ENCODE data around the gene PSMG4. TPM values are rescaled to one million over a fixed set of nuclear protein-coding genes. Genes with fewer than 3 reads are reported as not detected.

The PSMG4 gene
- polyA plus RNA-seq, 1 donor (not counting 4 experiments of a cell fraction or from before 2014, with no cell fraction given): 16.3 TPM

GRCh38 chr6:3306848-3307247 is 48.1 kb downstream of the PSMG4 start:
- Histone ChIP-seq H3K27me3 (ENCODE audit: control insufficient read depth, extremely low read depth, insufficient read depth, low read length) (no peaks in the 10 kb centered on the region), H3K79me2 (ENCODE audit: control insufficient read depth, insufficient read depth, low read length) (no peaks in the 10 kb centered on the region), H3K4me2 (ENCODE audit: control insufficient read depth, extremely low read depth, insufficient read depth, low read depth, low read length) (no peak overlapping the region), H3K9ac (ENCODE audit: control insufficient read depth, extremely low read depth, insufficient read depth, low read length) (no peak overlapping the region), H4K20me1 (ENCODE audit: control insufficient read depth, extremely low read depth, insufficient read depth, low read length) (no peaks in the 10 kb centered on the region), H3K9me3 (ENCODE audit: control insufficient read depth, low read depth, low read length) (no peaks in the 10 kb centered on the region), H3K4me3 (ENCODE audit: control insufficient read depth in 2 of 3, extremely low read depth in 1 of 3, insufficient read depth in 2 of 3, low read depth in 1 of 3, low read length in 3 of 3) (no peak overlapping the region), H3K36me3 (ENCODE audit: control insufficient read depth in 2 of 2, extremely low read depth in 1 of 2, insufficient read depth in 2 of 2, low read length in 2 of 2) (peaks cover 0 to 2% of the 10 kb centered on the region in 2 experiments), H3K9me1 (ENCODE audit: control insufficient read depth, extremely low read depth, insufficient read depth, low read length) (no peaks in the 10 kb centered on the region), H3K27ac (ENCODE audit: control insufficient read depth, insufficient read depth, low read length) (no peak overlapping the region), H3K4me1 (ENCODE audit: control insufficient read depth, extremely low read depth, insufficient read depth, low read length) (peaks cover 9% of the 10 kb centered on the region), H2AFZ (ENCODE audit: control insufficient read depth, low read length) (no peak overlapping the region)
- dilution Hi-C loops (cut with MboI; ENCODE audit: extremely low pct_ligation_motif_present, low sequenced_read_pairs): no loop called here
- no peak for FAIRE-seq
- DNase-seq (ENCODE audit: low read depth, low spot score): no peak
- TF ChIP-seq EZH2 (IDR thresholded peaks at IDR 0.05; ENCODE audit: low read length): no peak
- TF ChIP-seq CTCF (optimal IDR thresholded peaks at IDR 0.05 in 1 of 3, IDR thresholded peaks at IDR 0.05 in 1 of 3, conservative IDR thresholded peaks at IDR 0.05 in 1 of 3; ENCODE audit: extremely low read depth in 1 of 3, insufficient read depth in 2 of 3, low read length in 3 of 3): no peak

GRCh38 chr6:3307436-3307835 is 48.7 kb downstream of the PSMG4 start:
- Histone ChIP-seq H3K4me2 (ENCODE audit: control insufficient read depth, extremely low read depth, insufficient read depth, low read depth, low read length) (no peak overlapping the region), H3K27ac (ENCODE audit: control insufficient read depth, insufficient read depth, low read length) (no peak overlapping the region), H3K79me2 (ENCODE audit: control insufficient read depth, insufficient read depth, low read length) (no peaks in the 10 kb centered on the region), H3K9me1 (ENCODE audit: control insufficient read depth, extremely low read depth, insufficient read depth, low read length) (no peaks in the 10 kb centered on the region), H3K27me3 (ENCODE audit: control insufficient read depth, extremely low read depth, insufficient read depth, low read length) (no peaks in the 10 kb centered on the region), H2AFZ (ENCODE audit: control insufficient read depth, low read length) (no peak overlapping the region), H3K4me1 (ENCODE audit: control insufficient read depth, extremely low read depth, insufficient read depth, low read length) (peaks cover 9% of the 10 kb centered on the region), H4K20me1 (ENCODE audit: control insufficient read depth, extremely low read depth, insufficient read depth, low read length) (no peaks in the 10 kb centered on the region), H3K9ac (ENCODE audit: control insufficient read depth, extremely low read depth, insufficient read depth, low read length) (no peak overlapping the region), H3K9me3 (ENCODE audit: control insufficient read depth, low read depth, low read length) (no peaks in the 10 kb centered on the region), H3K4me3 (ENCODE audit: control insufficient read depth in 2 of 3, extremely low read depth in 1 of 3, insufficient read depth in 2 of 3, low read depth in 1 of 3, low read length in 3 of 3) (no peak overlapping the region), H3K36me3 (ENCODE audit: control insufficient read depth in 2 of 2, extremely low read depth in 1 of 2, insufficient read depth in 2 of 2, low read length in 2 of 2) (peaks cover 0 to 2% of the 10 kb centered on the region in 2 experiments)
- DNase-seq (ENCODE audit: low read depth, low spot score): no peak
- dilution Hi-C loops (cut with MboI; ENCODE audit: extremely low pct_ligation_motif_present, low sequenced_read_pairs): no loop called here
- no peak for FAIRE-seq
- TF ChIP-seq EZH2 (IDR thresholded peaks at IDR 0.05; ENCODE audit: low read length) (no peak), CTCF (optimal IDR thresholded peaks at IDR 0.05 in 1 of 3, IDR thresholded peaks at IDR 0.05 in 1 of 3, conservative IDR thresholded peaks at IDR 0.05 in 1 of 3; ENCODE audit: extremely low read depth in 1 of 3, insufficient read depth in 2 of 3, low read length in 3 of 3) (no peak)
